ENCODE measurements around the gene CFHR1.
"Not testable (repeated sequence)": the region's sequence is repeated elsewhere in the genome, so short reads cannot be mapped to it uniquely, and the experiment has no call there.

DNA sequence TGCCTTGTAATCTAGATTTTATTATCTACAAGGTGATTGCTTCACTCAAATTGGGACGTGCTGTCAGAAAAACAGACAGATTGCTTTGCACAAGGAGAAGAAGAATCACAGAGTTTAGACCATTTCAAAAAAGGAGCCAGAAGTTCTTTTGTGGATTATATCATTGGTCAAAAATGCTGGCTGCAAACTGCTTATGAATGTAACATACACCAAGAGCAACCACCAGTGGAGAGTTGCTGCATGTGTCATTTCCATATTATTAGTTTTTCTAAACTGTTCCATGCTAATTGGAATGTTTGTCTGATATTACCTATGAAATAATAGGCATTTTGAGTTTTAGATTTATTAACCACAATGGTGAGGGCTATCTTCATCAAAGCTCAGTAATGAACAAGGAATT is 17.6 kb upstream of the CFHR1 start:
- TF ChIP-seq, protein P1, sequence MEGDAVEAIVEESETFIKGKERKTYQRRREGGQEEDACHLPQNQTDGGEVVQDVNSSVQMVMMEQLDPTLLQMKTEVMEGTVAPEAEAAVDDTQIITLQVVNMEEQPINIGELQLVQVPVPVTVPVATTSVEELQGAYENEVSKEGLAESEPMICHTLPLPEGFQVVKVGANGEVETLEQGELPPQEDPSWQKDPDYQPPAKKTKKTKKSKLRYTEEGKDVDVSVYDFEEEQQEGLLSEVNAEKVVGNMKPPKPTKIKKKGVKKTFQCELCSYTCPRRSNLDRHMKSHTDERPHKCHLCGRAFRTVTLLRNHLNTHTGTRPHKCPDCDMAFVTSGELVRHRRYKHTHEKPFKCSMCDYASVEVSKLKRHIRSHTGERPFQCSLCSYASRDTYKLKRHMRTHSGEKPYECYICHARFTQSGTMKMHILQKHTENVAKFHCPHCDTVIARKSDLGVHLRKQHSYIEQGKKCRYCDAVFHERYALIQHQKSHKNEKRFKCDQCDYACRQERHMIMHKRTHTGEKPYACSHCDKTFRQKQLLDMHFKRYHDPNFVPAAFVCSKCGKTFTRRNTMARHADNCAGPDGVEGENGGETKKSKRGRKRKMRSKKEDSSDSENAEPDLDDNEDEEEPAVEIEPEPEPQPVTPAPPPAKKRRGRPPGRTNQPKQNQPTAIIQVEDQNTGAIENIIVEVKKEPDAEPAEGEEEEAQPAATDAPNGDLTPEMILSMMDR (conservative IDR thresholded peaks at IDR 0.05 in 1 of 2, IDR thresholded peaks at IDR 0.05 in 1 of 2; ENCODE audit: extremely low read depth in 1 of 2, insufficient read depth in 1 of 2, low read depth in 1 of 2, low read length in 2 of 2), result not testable (repeated sequence)
- TF ChIP-seq EZH2 (IDR thresholded peaks at IDR 0.05; ENCODE audit: borderline replicate concordance, low read length), result not testable (repeated sequence)

All from mammary epithelial cell (primary cell).